GM12864 (cell line): Measurements from ENCODE around the gene DTYMK.

ENCODE experiments used
- DNase-seq: peaks from one replicate; pipeline ENCODE4 v3.0.0-alpha.2; 2011; ENCODE audit warnings: low read depth
- H3K4me3 ChIP-seq: 2 replicates; pipeline ENCODE4 v1.5.1; 2011; ENCODE audit warnings: mild to moderate bottlenecking, low read depth, low read length, control low read depth
- CTCF ChIP-seq: IDR thresholded peaks from 2 replicates; pipeline ENCODE4 v1.5.1; 2011; ENCODE audit warnings: low read depth, mild to moderate bottlenecking, moderate library complexity, low read length, control low read depth, inconsistent platforms; ENCODE audit errors: missing control alignments

Gene DTYMK

GRCh38 chr2:241633561-241633960 is 53.1 kb downstream of the DTYMK start:
- TF ChIP-seq CTCF: no peak
- H3K4me3 ChIP-seq: no peak overlapping the region
- DNase-seq: no peak

GRCh38 chr2:241632478-241633325 is 53.9 kb downstream of the DTYMK start:
- no peak overlapping the region for H3K4me3 ChIP-seq
- no peak for DNase-seq
- no peak for TF ChIP-seq CTCF

GRCh38 chr2:241629762-241630435 is 56.7 kb downstream of the DTYMK start:
- DNase-seq: no peak
- no peak for TF ChIP-seq CTCF
- no peak overlapping the region for H3K4me3 ChIP-seq

- no peak overlapping the region for H3K4me3 ChIP-seq
- no peak for DNase-seq
- no peak for TF ChIP-seq CTCF
Observed at GRCh38 chr2:241627675-241628074, 58.9 kb downstream of the DTYMK start.
